Suprapubic skin (tissue), 4 donors: ENCODE data around the gene RIMBP2. TPM values are rescaled to one million over a fixed set of nuclear protein-coding genes. Genes with fewer than 3 reads are reported as not detected.

Experiments used
- DNase-seq, 2 donors: peaks; one replicate each; pipeline ENCODE4 v3.0.0-alpha.2; 2019; ENCODE audit warnings: low spot score in 2 of 2
- H3K27ac ChIP-seq: fragments of 200-600 bp; sonication (generic); one replicate; pipeline ENCODE4 v1.5.1; 2019
- H3K27me3 ChIP-seq: fragments of 200-600 bp; sonication (generic); one replicate; pipeline ENCODE4 v1.5.1; 2019
- H3K36me3 ChIP-seq: fragments of 200-600 bp; sonication (generic); one replicate; pipeline ENCODE4 v1.5.1; 2019
- H3K4me1 ChIP-seq: fragments of 200-600 bp; sonication (generic); one replicate; pipeline ENCODE4 v1.5.1; 2019
- H3K4me3 ChIP-seq: fragments of 200-600 bp; sonication (generic); one replicate; pipeline ENCODE4 v1.5.1; 2019; ENCODE audit warnings: mild to moderate bottlenecking
- H3K9me3 ChIP-seq: fragments of 200-600 bp; sonication (generic); one replicate; pipeline ENCODE4 v1.5.1; 2019
- EP300 ChIP-seq: sonication (generic); formaldehyde crosslinking; IDR thresholded peaks from one replicate; pipeline ENCODE4 v1.6.1; 2017; ENCODE audit warnings: antibody characterized with exemption
- POLR2A ChIP-seq, 2 donors: fragments of 450-650 bp; IDR thresholded peaks; one replicate each; pipeline ENCODE4 v1.6.1; 2017; ENCODE audit warnings: antibody characterized with exemption in 2 of 2, mild to moderate bottlenecking in 2 of 2, moderate library complexity in 2 of 2
- POLR2AphosphoS5 ChIP-seq, 3 donors: sonication (generic); formaldehyde crosslinking; IDR thresholded peaks; one replicate each; pipeline ENCODE4 v1.6.1; 2017; ENCODE audit warnings: antibody characterized with exemption in 3 of 3
- WGBS: methylation state at CpG from one replicate; pipeline ENCODE4 v1.1.5; 2018; 5-methylcytosine and 5-hydroxymethylcytosine counted together
- total RNA-seq, 4 donors: library from RNA; depleted of rRNA; stranded (reverse); fragments of >200 nt; gene quantifications; one replicate each; pipeline ENCODE4 v1.1.0, GENCODE V29; 2016
- TF ChIP-seq, protein P1 (sequence below), 2 donors: fragments of 200-600 bp in 1 of 2; fragments of 450-650 bp in 1 of 2; sonication (generic) in 1 of 2; IDR thresholded peaks; one replicate each; pipeline ENCODE4 v1.5.1; 2016 to 2019; ENCODE audit warnings: antibody characterized with exemption in 2 of 2, mild to moderate bottlenecking in 1 of 2, moderate library complexity in 1 of 2

Gene RIMBP2
- total RNA-seq, 4 donors from 2014 or later, result 2.1 to 21.8 (median 3.0) TPM

DNA sequence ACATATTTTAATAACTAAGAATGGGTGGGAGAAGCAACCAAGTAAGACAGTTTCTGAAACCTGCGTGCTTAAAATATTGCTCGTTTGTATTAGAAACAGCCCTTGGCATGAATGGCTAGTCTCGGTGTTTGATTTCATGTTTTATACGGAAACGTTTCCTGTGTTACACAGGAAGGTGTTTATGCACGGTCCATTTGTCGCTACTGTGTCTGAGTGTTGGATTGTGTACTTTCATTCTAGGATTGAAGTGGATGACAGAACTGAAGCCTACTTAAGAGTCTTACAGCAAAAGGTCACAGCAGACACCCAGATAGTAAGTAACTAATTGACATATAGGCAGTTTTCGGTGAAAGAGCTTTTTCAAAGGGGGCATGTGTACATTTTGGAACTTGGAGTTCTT is 358.9 kb downstream of the RIMBP2 start:
- H3K9me3 ChIP-seq, result no peaks in the 10 kb centered on the region
- 75% methylated on average over 8 of the region's 8 CpGs for WGBS

DNA sequence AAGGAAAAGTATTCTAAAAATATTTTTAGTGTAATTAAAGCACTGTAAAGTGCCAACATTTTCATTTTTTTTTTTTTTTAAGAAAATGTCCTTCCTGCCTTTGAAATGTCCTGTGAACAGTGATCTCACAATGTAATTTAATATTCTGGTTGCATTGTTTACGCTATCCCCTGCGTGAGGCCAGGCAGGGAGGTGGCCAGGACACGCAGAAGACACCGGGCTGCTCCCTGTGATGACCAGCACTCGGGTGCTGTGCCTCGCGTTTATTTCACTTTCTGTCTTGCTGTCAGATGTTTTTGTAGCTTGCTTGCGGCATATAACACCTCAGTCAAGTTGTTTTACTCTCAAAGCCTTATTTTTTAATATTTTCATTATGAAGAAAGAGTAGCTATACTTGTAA is 359.9 kb downstream of the RIMBP2 start:
- no peak for DNase-seq
- Histone ChIP-seq H3K27ac (no peak overlapping the region), H3K9me3 (no peaks in the 10 kb centered on the region), H3K4me1 (no peaks in the 10 kb centered on the region), H3K4me3 (no peak overlapping the region), H3K27me3 (peaks cover 47% of the 10 kb centered on the region), H3K36me3 (no peaks in the 10 kb centered on the region)
- 76% methylated on average over 8 of the region's 8 CpGs for WGBS
- TF ChIP-seq POLR2AphosphoS5 (IDR thresholded peaks at IDR 0.05) (no peak), POLR2A (IDR thresholded peaks at IDR 0.05) (no peak), EP300 (no peak)
- TF ChIP-seq, protein P1, sequence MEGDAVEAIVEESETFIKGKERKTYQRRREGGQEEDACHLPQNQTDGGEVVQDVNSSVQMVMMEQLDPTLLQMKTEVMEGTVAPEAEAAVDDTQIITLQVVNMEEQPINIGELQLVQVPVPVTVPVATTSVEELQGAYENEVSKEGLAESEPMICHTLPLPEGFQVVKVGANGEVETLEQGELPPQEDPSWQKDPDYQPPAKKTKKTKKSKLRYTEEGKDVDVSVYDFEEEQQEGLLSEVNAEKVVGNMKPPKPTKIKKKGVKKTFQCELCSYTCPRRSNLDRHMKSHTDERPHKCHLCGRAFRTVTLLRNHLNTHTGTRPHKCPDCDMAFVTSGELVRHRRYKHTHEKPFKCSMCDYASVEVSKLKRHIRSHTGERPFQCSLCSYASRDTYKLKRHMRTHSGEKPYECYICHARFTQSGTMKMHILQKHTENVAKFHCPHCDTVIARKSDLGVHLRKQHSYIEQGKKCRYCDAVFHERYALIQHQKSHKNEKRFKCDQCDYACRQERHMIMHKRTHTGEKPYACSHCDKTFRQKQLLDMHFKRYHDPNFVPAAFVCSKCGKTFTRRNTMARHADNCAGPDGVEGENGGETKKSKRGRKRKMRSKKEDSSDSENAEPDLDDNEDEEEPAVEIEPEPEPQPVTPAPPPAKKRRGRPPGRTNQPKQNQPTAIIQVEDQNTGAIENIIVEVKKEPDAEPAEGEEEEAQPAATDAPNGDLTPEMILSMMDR (IDR thresholded peaks at IDR 0.05), result no peak

More for the DNA sequence above, 358.9 kb downstream of the RIMBP2 start:
- Histone ChIP-seq H3K27ac (no peak overlapping the region), H3K27me3 (peaks cover 47% of the 10 kb centered on the region), H3K4me1 (no peaks in the 10 kb centered on the region), H3K4me3 (no peak overlapping the region), H3K36me3 (no peaks in the 10 kb centered on the region)
- no peak for DNase-seq
- TF ChIP-seq POLR2AphosphoS5 (IDR thresholded peaks at IDR 0.05) (no peak), EP300 (no peak), POLR2A (IDR thresholded peaks at IDR 0.05) (no peak)
- TF ChIP-seq, protein P1 (IDR thresholded peaks at IDR 0.05), result no peak

DNA sequence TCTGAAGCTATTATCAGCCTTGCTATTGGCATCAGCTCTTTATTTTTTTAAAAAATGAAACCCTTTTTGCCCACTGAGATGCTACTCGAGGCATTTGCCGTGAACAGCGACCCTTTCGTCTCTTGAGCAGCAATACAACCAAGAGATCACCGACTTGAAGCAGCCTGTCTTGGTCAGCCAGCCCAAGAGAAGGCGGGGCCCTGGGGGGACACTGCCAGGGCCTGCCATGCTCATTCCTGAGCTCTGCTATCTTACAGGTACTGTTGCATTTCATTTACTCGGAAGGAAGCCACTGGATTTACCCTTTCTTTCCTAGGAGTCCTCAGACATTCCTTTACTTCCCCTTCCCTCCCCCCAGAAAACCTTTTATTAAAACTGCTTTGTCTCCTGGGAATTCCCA is 361.7 kb downstream of the RIMBP2 start:
- no peak for DNase-seq
- TF ChIP-seq, protein P1 (IDR thresholded peaks at IDR 0.05), result no peak
- TF ChIP-seq EP300 (no peak), POLR2A (IDR thresholded peaks at IDR 0.05) (no peak), POLR2AphosphoS5 (IDR thresholded peaks at IDR 0.05) (no peak)
- H3K4me1 ChIP-seq, result peaks cover 6% of the 10 kb centered on the region
- no peaks in the 10 kb centered on the region for H3K9me3 ChIP-seq
- WGBS, result 61% methylated on average over 7 of the region's 7 CpGs
- no peak overlapping the region for H3K4me3 ChIP-seq
- H3K27me3 ChIP-seq, result peaks cover 45% of the 10 kb centered on the region
- H3K36me3 ChIP-seq, result no peaks in the 10 kb centered on the region
- H3K27ac ChIP-seq, result no peak overlapping the region

DNA sequence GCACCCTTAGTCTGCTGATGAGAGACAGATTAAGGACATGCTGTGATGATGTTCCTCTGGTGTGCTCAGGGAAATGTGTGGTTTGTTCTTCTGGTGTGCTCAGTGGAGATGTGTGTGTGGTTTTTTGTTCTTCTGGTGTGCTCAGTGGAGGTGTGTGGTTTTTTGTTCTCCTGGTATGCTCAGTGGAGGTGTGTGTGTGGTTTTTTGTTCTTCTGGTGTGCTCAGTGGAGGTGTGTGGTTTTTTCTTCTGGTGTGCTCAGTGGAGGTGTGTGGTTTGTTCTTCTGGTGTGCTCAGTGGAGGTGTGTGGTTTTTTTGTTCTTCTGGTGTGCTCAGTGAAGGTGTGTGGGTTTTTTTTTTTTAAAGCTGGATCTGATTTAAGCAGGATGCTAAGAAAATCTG is 363.0 kb downstream of the RIMBP2 start:
- DNase-seq, result no peak
- H3K9me3 ChIP-seq, result no peaks in the 10 kb centered on the region
- H3K27ac ChIP-seq, result no peak overlapping the region
- no peak overlapping the region for H3K4me3 ChIP-seq
- H3K27me3 ChIP-seq, result peaks cover 44% of the 10 kb centered on the region
- H3K36me3 ChIP-seq, result no peaks in the 10 kb centered on the region
- peaks cover 6% of the 10 kb centered on the region for H3K4me1 ChIP-seq
- TF ChIP-seq POLR2A (IDR thresholded peaks at IDR 0.05) (no peak), EP300 (no peak), POLR2AphosphoS5 (IDR thresholded peaks at IDR 0.05) (no peak)
- TF ChIP-seq, protein P1 (IDR thresholded peaks at IDR 0.05), result no peak

DNA sequence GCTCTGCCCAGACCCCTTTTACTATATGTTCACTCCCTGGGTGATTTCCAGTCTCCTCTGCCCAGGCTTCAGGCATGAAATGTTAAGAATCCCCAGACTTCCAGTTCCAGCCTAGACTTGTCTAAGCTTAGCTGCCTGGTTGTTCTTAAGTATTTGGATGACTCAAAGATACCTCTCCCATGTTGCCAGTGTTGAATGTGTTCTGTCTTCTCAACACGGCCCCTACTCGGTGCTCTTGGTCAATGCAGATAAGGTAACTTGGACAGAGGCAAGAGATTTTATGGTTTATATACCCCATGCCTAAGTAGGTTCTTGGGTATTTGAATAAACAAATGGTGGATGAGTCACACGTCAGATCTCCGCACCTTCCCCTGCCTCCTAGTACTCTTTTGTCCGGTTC is 364.8 kb downstream of the RIMBP2 start:
- Histone ChIP-seq H3K4me1 (peaks cover 6% of the 10 kb centered on the region), H3K9me3 (no peaks in the 10 kb centered on the region), H3K36me3 (no peaks in the 10 kb centered on the region), H3K4me3 (no peak overlapping the region), H3K27me3 (peaks cover 36% of the 10 kb centered on the region), H3K27ac (no peak overlapping the region)
- no peak for DNase-seq
- 67% methylated on average over 5 of the region's 5 CpGs for WGBS
- TF ChIP-seq EP300 (no peak), POLR2AphosphoS5 (IDR thresholded peaks at IDR 0.05) (no peak), POLR2A (IDR thresholded peaks at IDR 0.05) (no peak)
- TF ChIP-seq, protein P1 (IDR thresholded peaks at IDR 0.05), result no peak
